Breast epithelium (tissue), 3 donors: ENCODE results near the gene MUC20.

Experiments
- POLR2A ChIP-seq: fragments of 450-650 bp; IDR thresholded peaks from one replicate; pipeline ENCODE4 v1.6.1; 2016; ENCODE audit warnings: antibody characterized with exemption, mild to moderate bottlenecking, moderate library complexity
- TF ChIP-seq, protein P1 (sequence below), 3 donors: fragments of 450-650 bp; IDR thresholded peaks; one replicate each; pipeline ENCODE4 v1.5.1; 2016 to 2017; ENCODE audit warnings: antibody characterized with exemption in 3 of 3, mild to moderate bottlenecking in 3 of 3, moderate library complexity in 3 of 3

DNA sequence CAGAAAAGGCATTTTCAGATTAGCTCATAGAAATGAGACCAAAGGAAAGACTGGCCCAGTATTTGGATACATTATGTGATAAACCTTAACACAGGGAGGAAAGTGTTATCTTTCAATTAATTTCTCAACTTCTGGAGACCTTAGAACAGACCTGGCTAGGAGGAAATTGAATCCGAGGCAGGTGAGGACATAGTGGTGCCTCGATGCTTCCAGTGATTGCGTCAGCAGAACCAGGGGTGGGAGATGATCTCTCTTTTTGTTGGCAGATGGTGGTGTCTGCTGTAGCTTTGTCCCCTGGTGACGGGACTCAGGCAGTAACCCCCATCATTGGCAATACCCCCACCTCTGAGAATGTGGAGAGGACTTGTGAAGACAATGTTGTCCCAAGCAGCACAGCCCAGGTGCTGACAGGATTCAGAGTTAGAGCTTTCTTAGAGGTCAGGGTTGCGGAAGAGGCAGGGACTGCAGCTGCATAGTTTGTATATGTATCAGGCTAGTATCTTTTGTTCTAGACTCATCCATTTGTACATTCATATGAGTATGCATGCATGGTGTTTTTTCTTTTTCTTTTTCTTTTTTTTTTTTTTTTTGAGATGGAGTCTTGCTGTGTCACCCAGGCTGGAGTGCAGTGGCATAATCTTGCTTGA, 27.9 kb upstream of the MUC20 start:
- TF ChIP-seq, protein P1, sequence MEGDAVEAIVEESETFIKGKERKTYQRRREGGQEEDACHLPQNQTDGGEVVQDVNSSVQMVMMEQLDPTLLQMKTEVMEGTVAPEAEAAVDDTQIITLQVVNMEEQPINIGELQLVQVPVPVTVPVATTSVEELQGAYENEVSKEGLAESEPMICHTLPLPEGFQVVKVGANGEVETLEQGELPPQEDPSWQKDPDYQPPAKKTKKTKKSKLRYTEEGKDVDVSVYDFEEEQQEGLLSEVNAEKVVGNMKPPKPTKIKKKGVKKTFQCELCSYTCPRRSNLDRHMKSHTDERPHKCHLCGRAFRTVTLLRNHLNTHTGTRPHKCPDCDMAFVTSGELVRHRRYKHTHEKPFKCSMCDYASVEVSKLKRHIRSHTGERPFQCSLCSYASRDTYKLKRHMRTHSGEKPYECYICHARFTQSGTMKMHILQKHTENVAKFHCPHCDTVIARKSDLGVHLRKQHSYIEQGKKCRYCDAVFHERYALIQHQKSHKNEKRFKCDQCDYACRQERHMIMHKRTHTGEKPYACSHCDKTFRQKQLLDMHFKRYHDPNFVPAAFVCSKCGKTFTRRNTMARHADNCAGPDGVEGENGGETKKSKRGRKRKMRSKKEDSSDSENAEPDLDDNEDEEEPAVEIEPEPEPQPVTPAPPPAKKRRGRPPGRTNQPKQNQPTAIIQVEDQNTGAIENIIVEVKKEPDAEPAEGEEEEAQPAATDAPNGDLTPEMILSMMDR (IDR thresholded peaks at IDR 0.05) = no peak
- no peak for TF ChIP-seq POLR2A
